SH-SY5Y (cell line): ENCODE data around the gene PLXNB1.

ENCODE experiments used
- GATA2 ChIP-seq: IDR thresholded peaks from 2 replicates; pipeline ENCODE4 v1.6.1; 2011; ENCODE audit warnings: mild to moderate bottlenecking, low read depth, low read length
- GATA3 ChIP-seq: IDR thresholded peaks from 2 replicates; pipeline ENCODE4 v1.6.1; 2011; ENCODE audit warnings: low read depth, mild to moderate bottlenecking, low read length, moderate library complexity

DNA sequence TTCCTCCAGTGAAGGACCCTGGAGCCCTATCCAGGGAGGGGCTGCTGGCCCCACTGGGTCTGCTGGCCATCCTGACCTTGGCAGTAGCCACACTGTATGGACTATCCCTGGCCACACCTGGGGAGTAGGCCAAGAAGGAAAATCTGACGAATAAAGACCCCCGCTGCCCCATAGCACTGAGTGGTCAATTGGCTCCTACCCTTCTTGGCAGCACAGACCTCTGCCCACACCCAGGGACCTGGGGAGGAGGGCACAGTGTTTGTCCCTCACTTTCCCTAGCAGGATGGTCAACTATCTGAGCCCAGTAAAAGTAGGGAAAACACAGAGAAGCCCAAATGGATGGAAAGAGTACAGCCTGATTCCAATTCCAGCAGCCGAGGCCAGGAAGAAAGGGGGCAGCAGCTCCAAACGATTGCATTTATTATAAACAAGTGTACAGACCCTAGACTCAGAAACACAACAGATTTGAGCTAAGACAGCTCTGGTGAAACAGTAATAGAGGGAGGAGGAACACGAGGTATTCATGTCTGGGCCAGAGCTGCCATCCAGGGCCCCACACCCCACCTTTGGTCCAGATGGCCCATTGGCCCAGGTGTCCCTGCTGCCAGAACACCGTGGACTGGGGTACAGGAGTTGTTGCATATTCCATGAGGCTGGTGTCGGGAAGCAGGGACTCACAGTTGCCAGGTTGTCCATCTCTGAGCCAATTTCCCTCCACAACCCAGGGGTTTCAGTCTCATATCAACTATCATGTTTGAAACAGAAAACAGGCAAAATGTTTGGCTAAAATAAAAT, 37.8 kb upstream of the PLXNB1 start:
- TF ChIP-seq GATA3 (no peak), GATA2 (no peak)
